Osteocyte (in vitro differentiated cells): ENCODE results near the gene GSE1. TPM values are rescaled to one million over a fixed set of nuclear protein-coding genes. Genes with fewer than 3 reads are reported as not detected.
A peak's percentile ranks its signal among the peaks of the same experiment; 100 is the strongest.

ENCODE experiments used
- DNase-seq: peaks from one replicate; pipeline ENCODE4 v3.0.0; 2021; ENCODE audit warnings: mixed read lengths; ENCODE audit not compliant: unreplicated experiment; ENCODE audit errors: extremely low spot score
- H3K27ac Mint-ChIP-seq: one replicate; pipeline ENCODE4 v1.8.0; 2021; ENCODE audit warnings: mild to moderate bottlenecking, mixed read lengths; ENCODE audit not compliant: unreplicated experiment
- H3K27me3 Mint-ChIP-seq: one replicate; pipeline ENCODE4 v1.8.0; 2021; ENCODE audit warnings: mixed read lengths; ENCODE audit not compliant: unreplicated experiment
- H3K36me3 Mint-ChIP-seq: one replicate; pipeline ENCODE4 v1.8.0; 2021; ENCODE audit warnings: mixed read lengths; ENCODE audit not compliant: unreplicated experiment
- H3K4me1 Mint-ChIP-seq: one replicate; pipeline ENCODE4 v1.8.0; 2021; ENCODE audit warnings: mixed read lengths; ENCODE audit not compliant: unreplicated experiment
- H3K4me3 Mint-ChIP-seq: one replicate; pipeline ENCODE4 v1.8.0; 2021; ENCODE audit warnings: mild to moderate bottlenecking, moderate library complexity, mixed read lengths; ENCODE audit not compliant: unreplicated experiment
- H3K9me3 Mint-ChIP-seq: one replicate; pipeline ENCODE4 v1.8.0; 2021; ENCODE audit warnings: mixed read lengths; ENCODE audit not compliant: unreplicated experiment
- total RNA-seq: library from RNA; stranded (reverse); gene quantifications from 2 replicates; pipeline ENCODE4 v1.2.1, GENCODE V29; 2021
- TF ChIP-seq, protein P1 (sequence below): fragments of 200-600 bp; sonication (generic); IDR thresholded peaks from 2 replicates; pipeline ENCODE4 v1.5.0; 2021; ENCODE audit warnings: antibody characterized with exemption, mild to moderate bottlenecking, moderate library complexity

Gene GSE1
- total RNA-seq, 1 donor from 2014 or later: 64.1 TPM

DNA sequence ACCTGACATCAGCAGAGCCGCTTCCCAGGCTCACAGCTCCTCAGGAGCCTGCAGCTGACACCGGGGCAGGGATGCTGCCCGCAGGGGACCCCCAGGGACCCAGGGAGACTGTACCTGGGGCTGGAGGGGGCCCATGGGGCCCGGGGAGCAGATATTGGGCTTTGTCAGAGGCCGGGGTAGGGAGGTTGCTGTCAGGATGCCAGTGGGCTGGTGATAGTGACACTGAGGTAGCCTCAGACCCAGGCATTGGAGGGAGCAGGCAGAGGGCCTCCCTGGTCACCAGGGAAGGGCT, 15.1 kb downstream of the GSE1 start:
- H3K4me3 Mint-ChIP-seq: no peak overlapping the region
- H3K27me3 Mint-ChIP-seq: no peaks in the 10 kb centered on the region
- H3K4me1 Mint-ChIP-seq: peaks cover 10% of the 10 kb centered on the region
- DNase-seq: no peak
- H3K36me3 Mint-ChIP-seq: peaks cover 4% of the 10 kb centered on the region
- no peak overlapping the region for H3K27ac Mint-ChIP-seq
- no peaks in the 10 kb centered on the region for H3K9me3 Mint-ChIP-seq
- TF ChIP-seq, protein P1, sequence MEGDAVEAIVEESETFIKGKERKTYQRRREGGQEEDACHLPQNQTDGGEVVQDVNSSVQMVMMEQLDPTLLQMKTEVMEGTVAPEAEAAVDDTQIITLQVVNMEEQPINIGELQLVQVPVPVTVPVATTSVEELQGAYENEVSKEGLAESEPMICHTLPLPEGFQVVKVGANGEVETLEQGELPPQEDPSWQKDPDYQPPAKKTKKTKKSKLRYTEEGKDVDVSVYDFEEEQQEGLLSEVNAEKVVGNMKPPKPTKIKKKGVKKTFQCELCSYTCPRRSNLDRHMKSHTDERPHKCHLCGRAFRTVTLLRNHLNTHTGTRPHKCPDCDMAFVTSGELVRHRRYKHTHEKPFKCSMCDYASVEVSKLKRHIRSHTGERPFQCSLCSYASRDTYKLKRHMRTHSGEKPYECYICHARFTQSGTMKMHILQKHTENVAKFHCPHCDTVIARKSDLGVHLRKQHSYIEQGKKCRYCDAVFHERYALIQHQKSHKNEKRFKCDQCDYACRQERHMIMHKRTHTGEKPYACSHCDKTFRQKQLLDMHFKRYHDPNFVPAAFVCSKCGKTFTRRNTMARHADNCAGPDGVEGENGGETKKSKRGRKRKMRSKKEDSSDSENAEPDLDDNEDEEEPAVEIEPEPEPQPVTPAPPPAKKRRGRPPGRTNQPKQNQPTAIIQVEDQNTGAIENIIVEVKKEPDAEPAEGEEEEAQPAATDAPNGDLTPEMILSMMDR: no peak

DNA sequence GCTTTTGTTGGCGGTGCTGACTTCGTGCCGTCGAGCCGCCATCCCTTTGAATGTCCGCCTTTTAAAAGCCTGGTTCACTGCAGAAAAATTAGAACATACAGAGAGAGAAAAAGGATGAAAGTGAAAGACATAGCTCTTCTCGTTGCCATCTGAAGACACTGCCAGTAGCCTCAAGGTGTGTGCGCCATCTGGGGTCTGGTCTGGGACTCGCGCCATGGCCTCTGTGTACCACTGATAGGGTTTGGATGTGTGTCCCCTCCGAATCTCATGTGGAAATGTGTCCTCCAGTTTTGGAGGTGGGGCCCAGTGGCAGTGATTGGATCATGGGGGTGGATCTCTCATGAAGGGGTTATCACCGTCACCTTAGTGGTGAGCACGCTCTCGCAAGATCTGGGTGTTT, 15.5 kb downstream of the GSE1 start:
- no peaks in the 10 kb centered on the region for H3K27me3 Mint-ChIP-seq
- no peaks in the 10 kb centered on the region for H3K9me3 Mint-ChIP-seq
- H3K4me1 Mint-ChIP-seq: peaks cover 10% of the 10 kb centered on the region
- no peak overlapping the region for H3K27ac Mint-ChIP-seq
- DNase-seq: no peak
- TF ChIP-seq, protein P1: peak; percentile 13
- peaks cover 4% of the 10 kb centered on the region for H3K36me3 Mint-ChIP-seq
- no peak overlapping the region for H3K4me3 Mint-ChIP-seq

DNA sequence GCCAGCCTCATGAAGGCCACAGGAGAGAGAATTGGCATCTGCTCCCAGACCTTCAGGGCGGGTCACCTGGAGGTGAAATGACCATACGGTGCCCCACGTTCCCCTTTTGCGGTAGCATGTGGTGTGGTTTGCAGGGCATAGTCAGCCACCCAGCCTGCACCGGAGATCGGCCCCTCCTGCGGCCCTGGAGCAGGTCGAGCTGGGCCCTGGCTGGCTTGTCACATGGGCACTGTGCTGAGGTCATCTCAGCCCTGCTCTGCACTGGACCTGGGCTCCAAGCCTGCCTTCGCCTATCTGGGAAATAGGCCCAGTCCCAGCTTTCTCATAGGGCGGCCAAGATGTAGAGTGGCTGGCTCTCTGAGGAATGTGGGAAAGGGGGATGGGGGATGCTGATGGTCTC, 16.2 kb downstream of the GSE1 start:
- no peak overlapping the region for H3K27ac Mint-ChIP-seq

DNA sequence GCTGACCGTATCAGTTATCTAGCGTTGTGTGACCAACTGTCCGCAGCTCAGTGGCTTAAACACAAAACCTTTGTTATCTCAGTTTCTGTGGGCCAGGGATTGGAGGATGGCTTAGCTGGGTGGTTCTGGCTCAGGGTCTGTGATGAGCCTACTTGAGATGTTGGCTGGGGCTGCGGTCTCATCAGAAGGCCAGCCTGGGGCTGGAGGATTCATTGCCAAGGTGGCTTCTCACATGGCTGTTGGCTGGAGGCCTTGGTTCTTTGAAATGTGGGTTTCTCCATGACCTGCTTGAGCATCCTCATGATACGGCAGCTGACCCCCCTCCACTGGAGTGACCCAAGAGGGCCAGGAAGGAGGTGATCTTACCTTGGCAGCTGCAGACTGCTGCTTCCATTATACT, 16.7 kb downstream of the GSE1 start:
- no peak for DNase-seq
- Mint-ChIP-seq H3K4me3 (no peak overlapping the region), H3K27me3 (no peaks in the 10 kb centered on the region), H3K36me3 (peaks cover 4% of the 10 kb centered on the region), H3K9me3 (no peaks in the 10 kb centered on the region), H3K4me1 (peaks cover 10% of the 10 kb centered on the region), H3K27ac (no peak overlapping the region)
- TF ChIP-seq, protein P1: no peak

More for the DNA sequence above, 16.2 kb downstream of the GSE1 start:
- TF ChIP-seq, protein P1: no peak
- Mint-ChIP-seq H3K9me3 (no peaks in the 10 kb centered on the region), H3K4me3 (no peak overlapping the region), H3K36me3 (peaks cover 4% of the 10 kb centered on the region), H3K4me1 (peaks cover 10% of the 10 kb centered on the region), H3K27me3 (no peaks in the 10 kb centered on the region)
- DNase-seq: no peak

DNA sequence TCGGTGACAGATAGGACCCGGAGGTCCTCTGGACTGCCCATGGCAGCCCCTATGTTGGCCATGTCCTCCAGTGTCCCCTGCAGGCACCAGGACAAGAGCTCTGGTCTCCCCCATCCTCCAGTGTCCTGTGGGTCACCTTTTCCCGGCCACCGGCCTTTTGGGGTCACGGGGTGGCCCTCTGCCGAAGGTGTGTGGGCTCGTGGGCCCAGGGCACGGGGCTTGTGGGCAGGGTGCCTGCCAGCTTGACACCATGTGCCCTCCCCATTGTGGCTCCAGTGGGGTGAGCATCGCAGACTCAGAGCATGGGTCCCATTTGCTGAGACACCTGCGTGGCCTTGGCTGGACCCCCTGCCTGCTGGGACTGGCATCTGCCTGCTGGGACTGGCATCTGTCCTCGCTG, 18.1 kb downstream of the GSE1 start:
- peaks cover 5% of the 10 kb centered on the region for H3K4me1 Mint-ChIP-seq
- H3K9me3 Mint-ChIP-seq: no peaks in the 10 kb centered on the region
- TF ChIP-seq, protein P1: no peak
- H3K27me3 Mint-ChIP-seq: no peaks in the 10 kb centered on the region
- DNase-seq: no peak
- H3K27ac Mint-ChIP-seq: no peak overlapping the region
- H3K4me3 Mint-ChIP-seq: no peak overlapping the region
- peaks cover 4% of the 10 kb centered on the region for H3K36me3 Mint-ChIP-seq
